Measurements from ENCODE around the gene HAP1.
"Not testable (repeated sequence)": the region's sequence is repeated elsewhere in the genome, so short reads cannot be mapped to it uniquely, and the experiment has no call there.

Gene HAP1

GRCh38 chr17:41728056-41728455, 6.4 kb downstream of the HAP1 start:
- in situ Hi-C loops (cut with HindIII; ENCODE audit: low sequenced_read_pairs), result no loop called here

- in situ Hi-C loops (cut with HindIII; ENCODE audit: low sequenced_read_pairs), result no loop called here
These were observed 9.3 kb downstream of the HAP1 start for GRCh38 chr17:41725134-41725533.

- in situ Hi-C loops (cut with HindIII; ENCODE audit: low sequenced_read_pairs), result no loop called here
These were observed 9.9 kb downstream of the HAP1 start for GRCh38 chr17:41724476-41725050.

- in situ Hi-C loops (cut with HindIII; ENCODE audit: low sequenced_read_pairs), result no loop called here
These were observed 10.5 kb downstream of the HAP1 start for GRCh38 chr17:41723801-41724475.

- in situ Hi-C loops (cut with HindIII; ENCODE audit: low sequenced_read_pairs), result no loop called here
These were observed 12.2 kb downstream of the HAP1 start for GRCh38 chr17:41722231-41722630.

GRCh38 chr17:41718287-41718645, 16.2 kb downstream of the HAP1 start:
- in situ Hi-C loops (cut with HindIII; ENCODE audit: low sequenced_read_pairs), result loop anchor here (5.0 kb wide), 2 partner anchors 84 to 239 kb away; no protein-coding TSS in a partner anchor

GRCh38 chr17:41717408-41718286, 16.8 kb downstream of the HAP1 start:
- in situ Hi-C loops (cut with HindIII; ENCODE audit: low sequenced_read_pairs), result loop anchor here (5.0 kb wide), 2 partner anchors 85 to 240 kb away; no protein-coding TSS in a partner anchor

GRCh38 chr17:41711669-41712400, 22.6 kb downstream of the HAP1 start, which contains the start of gene GAST:
Gene GAST, plus strand, starts transcription at chr17:41712331. Its CDS starts 3,106 bp downstream, at chr17:41715437.
- in situ Hi-C loops (cut with HindIII; ENCODE audit: low sequenced_read_pairs), result no loop called here

- in situ Hi-C loops (cut with HindIII; ENCODE audit: low sequenced_read_pairs), result no loop called here
These were observed 23.9 kb downstream of the HAP1 start for GRCh38 chr17:41710472-41711090.

GRCh38 chr17:41707803-41708669, 26.4 kb downstream of the HAP1 start:
- in situ Hi-C loops (cut with HindIII; ENCODE audit: low sequenced_read_pairs), result loop anchor here (5.0 kb wide), 1 partner anchor 34 kb away; no protein-coding TSS in a partner anchor

GRCh38 chr17:41705271-41705991, 29.0 kb downstream of the HAP1 start:
- in situ Hi-C loops (cut with HindIII; ENCODE audit: low sequenced_read_pairs), result loop anchor here (5.0 kb wide), 1 partner anchor 37 kb away; no protein-coding TSS in a partner anchor

GRCh38 chr17:41702712-41703111, 31.7 kb downstream of the HAP1 start:
- in situ Hi-C loops (cut with HindIII; ENCODE audit: low sequenced_read_pairs), result no loop called here

GRCh38 chr17:41700843-41701242, 33.6 kb downstream of the HAP1 start:
- in situ Hi-C loops (cut with HindIII; ENCODE audit: low sequenced_read_pairs), result not testable (repeated sequence)

GRCh38 chr17:41697122-41697962, 37.1 kb downstream of the HAP1 start:
- in situ Hi-C loops (cut with HindIII; ENCODE audit: low sequenced_read_pairs), result no loop called here

GRCh38 chr17:41695954-41696757, 38.3 kb downstream of the HAP1 start:
- in situ Hi-C loops (cut with HindIII; ENCODE audit: low sequenced_read_pairs), result no loop called here

GRCh38 chr17:41695134-41695661, 39.2 kb downstream of the HAP1 start:
- in situ Hi-C loops (cut with HindIII; ENCODE audit: low sequenced_read_pairs), result no loop called here

Data from endothelial cell of hepatic sinusoid (primary cell).